OCI-LY7 (cell line): ENCODE measurements around the gene ALPL.

Experiments
- EZH2phosphoT487 ChIP-seq: fragments of 200-600 bp; sonication (generic); IDR thresholded peaks from 2 replicates; pipeline ENCODE4 v1.6.1; 2018; ENCODE audit warnings: low read depth, borderline replicate concordance, mild to moderate bottlenecking, mixed run types, antibody characterized with exemption, low read length, moderate library complexity, mixed read lengths
- TF ChIP-seq, protein P1 (sequence below): fragments of 200-600 bp; sonication (generic); conservative IDR thresholded peaks from 2 replicates; pipeline ENCODE4 v1.5.1; 2014; ENCODE audit warnings: mild to moderate bottlenecking, antibody characterized with exemption, low read length, moderate library complexity, mixed read lengths

DNA sequence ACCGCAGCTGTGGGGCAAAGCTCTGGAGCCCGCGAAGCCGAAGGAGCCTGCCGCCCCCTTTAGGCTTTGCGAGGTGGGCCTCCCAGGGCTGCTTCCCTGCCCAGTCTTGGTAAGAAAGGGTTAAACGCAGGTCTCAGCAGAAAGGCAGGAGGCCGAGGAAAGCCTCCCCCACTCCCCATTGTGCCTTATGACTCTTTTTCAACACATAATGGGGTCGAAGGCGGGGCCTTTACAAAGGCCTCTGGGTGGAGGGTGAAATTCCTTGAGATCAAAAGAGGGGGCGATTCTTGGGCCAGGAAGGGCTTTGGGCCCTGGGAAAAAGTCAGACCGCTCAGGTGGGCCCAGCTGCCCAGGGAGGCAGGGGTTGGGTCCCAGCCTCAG, 880 bp downstream of the ALPL start:
- TF ChIP-seq, protein P1, sequence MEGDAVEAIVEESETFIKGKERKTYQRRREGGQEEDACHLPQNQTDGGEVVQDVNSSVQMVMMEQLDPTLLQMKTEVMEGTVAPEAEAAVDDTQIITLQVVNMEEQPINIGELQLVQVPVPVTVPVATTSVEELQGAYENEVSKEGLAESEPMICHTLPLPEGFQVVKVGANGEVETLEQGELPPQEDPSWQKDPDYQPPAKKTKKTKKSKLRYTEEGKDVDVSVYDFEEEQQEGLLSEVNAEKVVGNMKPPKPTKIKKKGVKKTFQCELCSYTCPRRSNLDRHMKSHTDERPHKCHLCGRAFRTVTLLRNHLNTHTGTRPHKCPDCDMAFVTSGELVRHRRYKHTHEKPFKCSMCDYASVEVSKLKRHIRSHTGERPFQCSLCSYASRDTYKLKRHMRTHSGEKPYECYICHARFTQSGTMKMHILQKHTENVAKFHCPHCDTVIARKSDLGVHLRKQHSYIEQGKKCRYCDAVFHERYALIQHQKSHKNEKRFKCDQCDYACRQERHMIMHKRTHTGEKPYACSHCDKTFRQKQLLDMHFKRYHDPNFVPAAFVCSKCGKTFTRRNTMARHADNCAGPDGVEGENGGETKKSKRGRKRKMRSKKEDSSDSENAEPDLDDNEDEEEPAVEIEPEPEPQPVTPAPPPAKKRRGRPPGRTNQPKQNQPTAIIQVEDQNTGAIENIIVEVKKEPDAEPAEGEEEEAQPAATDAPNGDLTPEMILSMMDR, result no peak
- no peak for TF ChIP-seq EZH2phosphoT487
